GM12872 (cell line): ENCODE results near the gene GGTLC2.
"Not testable (repeated sequence)": the region's sequence is repeated elsewhere in the genome, so short reads cannot be mapped to it uniquely, and the experiment has no call there.

Source experiments
- CTCF ChIP-seq: IDR thresholded peaks from 3 replicates; pipeline ENCODE4 v1.5.1; 2011; ENCODE audit warnings: low read depth, mild to moderate bottlenecking, low read length, moderate library complexity; ENCODE audit not compliant: insufficient read depth

The GGTLC2 gene

DNA sequence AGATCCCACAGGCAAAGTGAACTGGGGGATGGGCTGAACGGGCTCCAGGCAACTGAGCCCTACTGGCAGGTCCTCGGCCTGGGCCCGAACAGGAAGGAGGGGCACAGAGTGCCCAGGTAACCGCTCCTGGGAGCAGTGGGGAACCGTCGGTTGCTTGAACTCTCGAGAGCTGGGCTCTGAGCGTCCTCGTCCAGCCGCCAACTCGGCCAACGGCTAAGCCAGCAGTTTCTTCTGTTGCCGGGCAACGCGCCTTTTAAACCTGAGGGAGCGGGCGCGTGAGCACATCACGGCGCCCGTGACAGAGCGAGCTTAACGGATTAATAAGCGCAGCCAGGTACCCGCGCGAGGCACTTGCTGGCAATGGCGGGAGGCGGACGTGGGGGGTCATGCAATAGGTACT, at the start of gene GGTLC2:
Gene GGTLC2, plus strand, starts transcription at position 301 of the 400 bp plus-strand sequence. CDS start 1,732 bp downstream, outside the sequence.
- TF ChIP-seq CTCF, result not testable (repeated sequence)

DNA sequence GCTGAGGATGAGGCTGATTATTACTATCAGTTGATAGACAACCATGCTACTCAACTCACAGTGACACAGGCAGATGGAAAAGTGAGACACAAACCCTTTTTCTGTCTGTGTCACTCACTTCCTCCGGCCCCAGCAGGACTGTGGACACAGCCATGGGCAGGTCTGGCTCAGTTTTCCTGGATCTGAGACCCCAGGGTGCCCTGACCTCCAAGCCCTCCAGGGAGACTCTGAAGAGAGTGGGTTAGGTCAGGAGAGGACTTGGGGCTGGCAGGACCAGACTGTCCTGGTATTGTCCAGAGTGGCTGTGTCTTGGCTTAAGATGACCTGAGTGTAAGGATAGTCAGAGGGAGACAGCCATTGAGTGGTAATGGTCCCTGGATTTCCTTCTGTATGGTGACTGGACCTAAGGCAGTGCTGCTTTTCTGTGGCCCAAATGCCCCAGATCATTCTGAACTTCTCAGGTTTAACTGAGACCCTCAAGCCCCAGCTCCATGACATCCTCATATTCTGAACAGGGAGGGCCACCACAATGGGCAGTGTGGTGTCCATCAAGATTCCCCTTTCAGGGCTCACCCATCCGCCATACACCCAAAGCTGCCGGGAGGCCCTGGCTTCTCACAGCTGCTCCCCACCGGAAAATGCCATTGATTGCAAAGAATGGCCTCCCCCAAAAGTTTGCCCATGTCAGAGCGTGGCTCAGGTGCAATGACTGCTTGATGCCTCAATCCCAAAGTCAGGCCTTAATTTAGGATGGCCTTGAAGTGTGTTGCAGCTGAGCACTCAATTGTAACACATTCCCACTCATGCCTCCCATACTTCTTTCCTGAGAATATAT, 49.2 kb upstream of the GGTLC2 start:
- TF ChIP-seq CTCF, result no peak

GRCh38 chr22:22598144-22598543, 46.3 kb upstream of the GGTLC2 start:
- TF ChIP-seq CTCF, result no peak

DNA sequence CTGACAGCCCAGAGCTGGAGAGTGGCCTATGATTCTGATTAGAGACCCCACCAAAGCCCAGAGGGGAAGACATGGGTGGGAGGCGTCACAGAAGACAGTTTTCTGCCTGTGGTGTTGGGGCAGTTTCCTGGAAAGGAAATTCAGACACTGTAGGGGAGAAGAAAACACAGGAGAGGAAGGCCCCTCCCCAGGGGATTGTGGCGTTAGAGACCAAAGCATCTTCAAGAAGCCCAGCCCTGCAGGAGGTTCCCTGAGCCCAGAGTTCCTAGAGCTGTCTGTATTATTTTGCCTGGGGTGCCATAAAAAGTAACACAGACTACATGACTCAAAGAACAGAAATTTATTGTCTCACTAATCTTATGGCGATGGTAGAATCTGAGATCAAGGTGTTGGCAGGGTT, 45.2 kb upstream of the GGTLC2 start:
- TF ChIP-seq CTCF, result no peak

DNA sequence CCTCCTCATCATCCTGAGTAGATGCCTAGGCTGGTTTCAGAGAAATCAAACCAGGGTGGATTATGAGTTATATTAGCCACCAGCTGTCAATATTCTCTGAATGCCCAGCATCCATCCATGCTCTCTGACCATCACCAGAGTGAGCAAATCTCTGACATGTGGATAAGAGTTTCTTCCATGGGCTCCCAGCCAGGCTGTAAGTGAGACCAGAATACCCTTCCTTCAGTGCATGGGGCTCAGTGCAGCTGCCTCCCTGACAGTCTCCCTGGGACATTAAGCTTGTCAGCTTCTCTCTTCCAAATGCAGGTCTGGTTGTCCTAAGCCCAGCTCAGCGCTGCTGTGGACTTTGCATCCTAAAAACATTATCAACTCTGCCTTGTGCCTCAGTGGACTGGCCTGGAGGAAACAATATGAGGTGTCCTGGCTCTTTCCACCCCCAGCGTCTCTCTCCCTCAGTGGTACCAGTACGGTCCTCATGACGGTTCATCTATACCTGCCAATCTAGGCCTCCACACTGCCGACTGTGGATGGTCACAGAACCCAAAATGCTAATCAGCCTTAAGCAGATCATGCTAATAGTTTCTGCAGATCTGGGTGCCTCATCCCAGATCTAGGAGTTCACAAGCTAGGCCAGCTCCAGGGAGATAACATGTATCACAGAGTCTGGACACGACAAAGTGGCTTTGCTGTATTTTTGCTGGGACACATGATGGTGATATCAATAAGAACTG, 43.7 kb upstream of the GGTLC2 start:
- no peak for TF ChIP-seq CTCF

DNA sequence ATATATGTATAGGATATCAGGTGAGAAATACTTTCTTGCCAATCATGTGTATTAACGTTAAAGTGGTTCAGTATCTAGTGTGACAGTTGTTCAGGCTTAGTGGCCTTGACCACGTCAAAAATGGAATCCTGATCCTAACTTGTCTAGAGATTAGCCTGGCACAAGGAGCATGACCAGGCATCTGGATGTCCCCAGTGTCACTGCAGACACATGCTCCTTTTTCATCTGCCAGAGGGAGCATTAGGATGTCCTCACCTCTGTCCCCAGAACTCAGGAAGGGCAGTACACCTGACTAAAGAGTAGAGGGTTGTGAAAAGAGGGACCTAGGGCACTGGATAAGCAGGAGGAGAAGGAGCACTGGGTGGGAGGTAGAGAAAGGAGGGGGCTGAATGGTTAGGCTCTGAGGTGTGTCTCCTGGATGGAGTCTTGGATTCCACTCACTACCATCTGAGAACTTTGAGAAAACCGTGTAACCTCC, 40.9 kb upstream of the GGTLC2 start:
- TF ChIP-seq CTCF, result no peak

- TF ChIP-seq CTCF, result no peak
These were observed 39.9 kb upstream of the GGTLC2 start for GRCh38 chr22:22604326-22605073.
